GM12891 (cell line): Measurements from ENCODE around the gene DNAJC28.

Experiments
- POLR2A ChIP-seq: IDR thresholded peaks from 2 replicates; pipeline ENCODE4 v1.6.1; 2011; ENCODE audit warnings: low read depth, low read length, control low read depth
- POLR2AphosphoS5 ChIP-seq: IDR thresholded peaks from 2 replicates; pipeline ENCODE4 v1.6.1; 2011; ENCODE audit warnings: low read depth, low read length, control low read depth
- TAF1 ChIP-seq: IDR thresholded peaks from 2 replicates; pipeline ENCODE4 v1.6.1; 2011; ENCODE audit warnings: low read depth, low read length, control low read depth

GRCh38 chr21:33495743-33496142 lies 4.2 kb upstream of the DNAJC28 start:
- no peak for TF ChIP-seq POLR2A
- no peak for TF ChIP-seq TAF1
- no peak for TF ChIP-seq POLR2AphosphoS5
